ENCODE measurements around the gene RWDD2A. TPM values are rescaled to one million over a fixed set of nuclear protein-coding genes. Genes with fewer than 3 reads are reported as not detected.
"Not testable (repeated sequence)": the region's sequence is repeated elsewhere in the genome, so short reads cannot be mapped to it uniquely, and the experiment has no call there.

The RWDD2A gene
- 1.3 and 1.6 TPM in 2 replicates for total RNA-seq (2014; rRNA removed; shearing (Covaris generic))

GRCh38 chr6:83192871-83193746, at the start of gene RWDD2A, which contains the start of gene PGM3:
Gene RWDD2A (plus strand): TSS chr6:83193357. CDS start chr6:83194452, 1,095 bp downstream.
Gene PGM3 (minus strand): TSS chr6:83193265. CDS start chr6:83191012, 2,253 bp downstream.
- peak; percentile 67 for DNase-seq (ENCODE audit: low spot score)

GRCh38 chr6:83151114-83151513, 42.0 kb upstream of the RWDD2A start:
- DNase-seq (ENCODE audit: low spot score), result no peak

- no peak for DNase-seq (ENCODE audit: low spot score)
These were observed 40.2 kb upstream of the RWDD2A start for GRCh38 chr6:83152913-83153312.

GRCh38 chr6:83153883-83154521, 39.2 kb upstream of the RWDD2A start:
- DNase-seq (ENCODE audit: low spot score), result no peak

GRCh38 chr6:83155794-83156193, 37.4 kb upstream of the RWDD2A start:
- no peak for DNase-seq (ENCODE audit: low spot score)

- DNase-seq (ENCODE audit: low spot score), result no peak
These were observed 33.0 kb upstream of the RWDD2A start for GRCh38 chr6:83160167-83160566.

GRCh38 chr6:83167726-83168278, 25.4 kb upstream of the RWDD2A start:
- DNase-seq (ENCODE audit: low spot score), result no peak

GRCh38 chr6:83168556-83168955, 24.6 kb upstream of the RWDD2A start:
- DNase-seq (ENCODE audit: low spot score), result no peak

GRCh38 chr6:83169106-83169505, 24.1 kb upstream of the RWDD2A start:
- no peak for DNase-seq (ENCODE audit: low spot score)

- DNase-seq (ENCODE audit: low spot score), result no peak
These were observed 23.6 kb upstream of the RWDD2A start for GRCh38 chr6:83169511-83169910.

- no peak for DNase-seq (ENCODE audit: low spot score)
These were observed 16.9 kb upstream of the RWDD2A start for GRCh38 chr6:83176246-83176645.

GRCh38 chr6:83180426-83180950, 12.7 kb upstream of the RWDD2A start:
- DNase-seq (ENCODE audit: low spot score), result no peak

- no peak for DNase-seq (ENCODE audit: low spot score)
These were observed 11.0 kb upstream of the RWDD2A start for GRCh38 chr6:83182114-83182513.

- peak; percentile 48 for DNase-seq (ENCODE audit: low spot score)
These were observed 9.9 kb upstream of the RWDD2A start for GRCh38 chr6:83183082-83183828.

GRCh38 chr6:83185096-83185495, 8.1 kb upstream of the RWDD2A start:
- no peak for DNase-seq (ENCODE audit: low spot score)

GRCh38 chr6:83188501-83188900, 4.7 kb upstream of the RWDD2A start:
- no peak for DNase-seq (ENCODE audit: low spot score)

GRCh38 chr6:83190626-83191025, 2.5 kb upstream of the RWDD2A start:
- DNase-seq (ENCODE audit: low spot score), result no peak

- not testable (repeated sequence) for DNase-seq (ENCODE audit: low spot score)
These were observed 1.2 kb upstream of the RWDD2A start for GRCh38 chr6:83191974-83192373.

- DNase-seq (ENCODE audit: low spot score), result no peak
These were observed 701 bp upstream of the RWDD2A start for GRCh38 chr6:83192456-83192855.

- DNase-seq (ENCODE audit: low spot score), result no peak
These were observed 800 bp downstream of the RWDD2A start for GRCh38 chr6:83193747-83194566.

All from H4 (cell line).